Suprapubic skin (tissue), 4 donors: ENCODE measurements around the gene UBE2L5. TPM values are rescaled to one million over a fixed set of nuclear protein-coding genes. Genes with fewer than 3 reads are reported as not detected.

Source experiments
- DNase-seq, 2 donors: peaks; one replicate each; pipeline ENCODE4 v3.0.0-alpha.2; 2019; ENCODE audit warnings: low spot score in 2 of 2
- H3K27ac ChIP-seq: fragments of 200-600 bp; sonication (generic); one replicate; pipeline ENCODE4 v1.5.1; 2019
- H3K27me3 ChIP-seq: fragments of 200-600 bp; sonication (generic); one replicate; pipeline ENCODE4 v1.5.1; 2019
- H3K36me3 ChIP-seq: fragments of 200-600 bp; sonication (generic); one replicate; pipeline ENCODE4 v1.5.1; 2019
- H3K4me1 ChIP-seq: fragments of 200-600 bp; sonication (generic); one replicate; pipeline ENCODE4 v1.5.1; 2019
- H3K4me3 ChIP-seq: fragments of 200-600 bp; sonication (generic); one replicate; pipeline ENCODE4 v1.5.1; 2019; ENCODE audit warnings: mild to moderate bottlenecking
- H3K9me3 ChIP-seq: fragments of 200-600 bp; sonication (generic); one replicate; pipeline ENCODE4 v1.5.1; 2019
- EP300 ChIP-seq: sonication (generic); formaldehyde crosslinking; IDR thresholded peaks from one replicate; pipeline ENCODE4 v1.6.1; 2017; ENCODE audit warnings: antibody characterized with exemption
- POLR2A ChIP-seq, 2 donors: fragments of 450-650 bp; IDR thresholded peaks; one replicate each; pipeline ENCODE4 v1.6.1; 2017; ENCODE audit warnings: antibody characterized with exemption in 2 of 2, mild to moderate bottlenecking in 2 of 2, moderate library complexity in 2 of 2
- POLR2AphosphoS5 ChIP-seq, 3 donors: sonication (generic); formaldehyde crosslinking; IDR thresholded peaks; one replicate each; pipeline ENCODE4 v1.6.1; 2017; ENCODE audit warnings: antibody characterized with exemption in 3 of 3
- WGBS: methylation state at CpG from one replicate; pipeline ENCODE4 v1.1.5; 2018; 5-methylcytosine and 5-hydroxymethylcytosine counted together
- total RNA-seq, 4 donors: library from RNA; depleted of rRNA; stranded (reverse); fragments of >200 nt; gene quantifications; one replicate each; pipeline ENCODE4 v1.1.0, GENCODE V29; 2016
- TF ChIP-seq, protein P1 (sequence below), 2 donors: fragments of 200-600 bp in 1 of 2; fragments of 450-650 bp in 1 of 2; sonication (generic) in 1 of 2; IDR thresholded peaks; one replicate each; pipeline ENCODE4 v1.5.1; 2016 to 2019; ENCODE audit warnings: antibody characterized with exemption in 2 of 2, mild to moderate bottlenecking in 1 of 2, moderate library complexity in 1 of 2

Gene UBE2L5
- total RNA-seq, 4 donors from 2014 or later = 0.34 to 0.80 TPM; not detected in 2

DNA sequence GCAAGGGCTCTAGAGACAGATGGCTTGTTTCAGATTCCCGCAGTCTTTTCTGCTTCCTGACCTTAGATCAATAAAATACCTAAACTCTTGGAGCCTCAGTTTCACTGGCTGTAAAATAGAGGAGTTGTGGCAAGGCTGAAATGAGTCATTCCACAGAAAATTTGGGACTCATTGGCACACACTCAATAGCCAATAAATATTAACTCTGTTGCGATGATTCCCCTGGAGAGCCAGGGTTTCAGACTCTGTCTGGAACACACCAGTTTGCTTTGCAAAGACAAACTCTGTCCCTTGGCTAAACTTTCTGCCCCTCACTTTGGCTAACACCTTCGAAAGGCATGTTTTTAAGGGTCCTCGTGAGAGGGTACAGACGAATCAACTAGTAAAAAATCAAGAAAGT, 18.1 kb upstream of the UBE2L5 start:
- peaks cover 47% of the 10 kb centered on the region for H3K4me1 ChIP-seq
- H3K27ac ChIP-seq = peak overlapping the region; percentile 71
- no peak for DNase-seq
- no peaks in the 10 kb centered on the region for H3K27me3 ChIP-seq
- no peak overlapping the region for H3K4me3 ChIP-seq
- no peaks in the 10 kb centered on the region for H3K9me3 ChIP-seq
- H3K36me3 ChIP-seq = no peaks in the 10 kb centered on the region
- TF ChIP-seq, protein P1, sequence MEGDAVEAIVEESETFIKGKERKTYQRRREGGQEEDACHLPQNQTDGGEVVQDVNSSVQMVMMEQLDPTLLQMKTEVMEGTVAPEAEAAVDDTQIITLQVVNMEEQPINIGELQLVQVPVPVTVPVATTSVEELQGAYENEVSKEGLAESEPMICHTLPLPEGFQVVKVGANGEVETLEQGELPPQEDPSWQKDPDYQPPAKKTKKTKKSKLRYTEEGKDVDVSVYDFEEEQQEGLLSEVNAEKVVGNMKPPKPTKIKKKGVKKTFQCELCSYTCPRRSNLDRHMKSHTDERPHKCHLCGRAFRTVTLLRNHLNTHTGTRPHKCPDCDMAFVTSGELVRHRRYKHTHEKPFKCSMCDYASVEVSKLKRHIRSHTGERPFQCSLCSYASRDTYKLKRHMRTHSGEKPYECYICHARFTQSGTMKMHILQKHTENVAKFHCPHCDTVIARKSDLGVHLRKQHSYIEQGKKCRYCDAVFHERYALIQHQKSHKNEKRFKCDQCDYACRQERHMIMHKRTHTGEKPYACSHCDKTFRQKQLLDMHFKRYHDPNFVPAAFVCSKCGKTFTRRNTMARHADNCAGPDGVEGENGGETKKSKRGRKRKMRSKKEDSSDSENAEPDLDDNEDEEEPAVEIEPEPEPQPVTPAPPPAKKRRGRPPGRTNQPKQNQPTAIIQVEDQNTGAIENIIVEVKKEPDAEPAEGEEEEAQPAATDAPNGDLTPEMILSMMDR (IDR thresholded peaks at IDR 0.05) = no peak
- TF ChIP-seq EP300 = no peak
- TF ChIP-seq POLR2A (IDR thresholded peaks at IDR 0.05) = no peak
- no peak for TF ChIP-seq POLR2AphosphoS5 (IDR thresholded peaks at IDR 0.05)
- WGBS = 56% methylated on average over 5 of the region's 5 CpGs

DNA sequence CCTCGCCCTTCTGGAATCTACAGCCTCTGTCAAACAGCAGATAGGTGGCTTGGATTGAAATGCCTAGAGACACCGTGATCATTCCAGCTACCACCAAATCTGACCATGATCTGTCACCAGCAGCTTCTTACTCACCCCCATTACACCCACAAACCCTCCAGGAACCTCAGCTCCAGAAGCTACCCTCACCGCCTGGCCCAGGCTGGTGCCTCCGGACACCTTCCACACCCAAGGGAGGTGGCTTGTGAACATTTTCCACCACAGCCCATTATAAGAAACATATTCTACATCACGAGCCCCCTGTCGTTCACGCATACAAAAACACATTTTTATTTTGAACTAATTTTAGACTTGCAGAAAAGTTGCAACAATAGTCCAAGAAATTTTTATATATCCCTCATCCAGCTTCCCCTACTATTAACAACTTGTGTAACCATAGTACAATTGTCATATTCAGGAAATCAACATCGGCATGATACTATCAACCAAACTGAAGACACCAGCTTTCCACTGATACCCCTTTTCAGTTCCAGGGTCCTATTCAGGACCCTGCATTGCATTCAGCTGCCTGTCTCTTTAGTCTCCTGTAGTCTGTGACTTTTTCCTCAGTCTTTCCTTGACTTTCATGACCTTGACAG, 15.4 kb upstream of the UBE2L5 start:
- no peak overlapping the region for H3K4me3 ChIP-seq
- no peak overlapping the region for H3K27ac ChIP-seq
- no peaks in the 10 kb centered on the region for H3K9me3 ChIP-seq
- no peaks in the 10 kb centered on the region for H3K27me3 ChIP-seq
- H3K36me3 ChIP-seq = no peaks in the 10 kb centered on the region
- no peak for DNase-seq
- H3K4me1 ChIP-seq = peaks cover 59% of the 10 kb centered on the region
- TF ChIP-seq POLR2A (IDR thresholded peaks at IDR 0.05) (no peak), EP300 (no peak), POLR2AphosphoS5 (IDR thresholded peaks at IDR 0.05) (no peak)
- TF ChIP-seq, protein P1 (IDR thresholded peaks at IDR 0.05) = no peak
- WGBS = 87% methylated on average over 8 of the region's 8 CpGs

DNA sequence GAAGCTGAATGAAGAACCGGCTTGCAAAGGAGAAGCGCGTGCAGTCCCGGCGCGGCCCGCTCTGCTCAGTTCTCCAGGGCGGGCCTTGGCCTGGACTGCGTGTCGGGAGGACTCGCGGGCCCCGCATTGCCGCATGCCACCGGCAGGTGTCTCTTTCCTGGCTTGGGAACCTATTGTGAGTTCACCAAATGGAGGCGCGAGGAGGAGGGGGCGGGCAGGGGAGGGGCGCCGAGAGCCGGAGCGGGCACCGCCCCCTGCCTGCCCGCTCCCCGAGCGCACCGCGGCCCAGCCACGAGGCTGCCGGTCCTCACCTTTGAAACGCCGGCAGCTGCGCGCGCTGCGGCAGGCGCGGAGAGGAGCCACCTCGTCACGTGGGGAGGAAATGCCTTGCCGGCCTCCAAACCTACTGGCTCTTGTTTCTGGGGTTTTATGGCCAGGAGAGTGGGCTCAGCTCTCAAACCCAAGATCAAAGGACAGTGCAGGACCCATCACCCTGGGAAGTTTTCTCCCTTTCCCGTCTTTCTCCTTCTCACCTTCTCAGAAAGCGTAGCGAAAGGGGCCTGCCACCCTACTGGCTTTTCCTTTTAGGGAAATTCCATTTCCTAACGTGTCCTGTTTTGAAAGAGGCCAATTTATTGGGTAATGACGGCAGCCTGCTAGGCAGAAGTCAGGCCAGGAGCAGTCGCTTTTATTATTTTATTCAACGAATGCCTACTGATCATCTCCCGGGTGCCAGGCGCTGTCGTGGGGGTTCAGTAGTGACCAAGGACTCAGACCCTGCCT, 13.8 kb upstream of the UBE2L5 start:
- no peak for TF ChIP-seq EP300
- TF ChIP-seq POLR2A (IDR thresholded peaks at IDR 0.05) = no peak
- TF ChIP-seq, protein P1 (IDR thresholded peaks at IDR 0.05) = peak; percentile 73 to 95
- TF ChIP-seq POLR2AphosphoS5 (IDR thresholded peaks at IDR 0.05) = peak in 1 of 3 donors; percentile 48

DNA sequence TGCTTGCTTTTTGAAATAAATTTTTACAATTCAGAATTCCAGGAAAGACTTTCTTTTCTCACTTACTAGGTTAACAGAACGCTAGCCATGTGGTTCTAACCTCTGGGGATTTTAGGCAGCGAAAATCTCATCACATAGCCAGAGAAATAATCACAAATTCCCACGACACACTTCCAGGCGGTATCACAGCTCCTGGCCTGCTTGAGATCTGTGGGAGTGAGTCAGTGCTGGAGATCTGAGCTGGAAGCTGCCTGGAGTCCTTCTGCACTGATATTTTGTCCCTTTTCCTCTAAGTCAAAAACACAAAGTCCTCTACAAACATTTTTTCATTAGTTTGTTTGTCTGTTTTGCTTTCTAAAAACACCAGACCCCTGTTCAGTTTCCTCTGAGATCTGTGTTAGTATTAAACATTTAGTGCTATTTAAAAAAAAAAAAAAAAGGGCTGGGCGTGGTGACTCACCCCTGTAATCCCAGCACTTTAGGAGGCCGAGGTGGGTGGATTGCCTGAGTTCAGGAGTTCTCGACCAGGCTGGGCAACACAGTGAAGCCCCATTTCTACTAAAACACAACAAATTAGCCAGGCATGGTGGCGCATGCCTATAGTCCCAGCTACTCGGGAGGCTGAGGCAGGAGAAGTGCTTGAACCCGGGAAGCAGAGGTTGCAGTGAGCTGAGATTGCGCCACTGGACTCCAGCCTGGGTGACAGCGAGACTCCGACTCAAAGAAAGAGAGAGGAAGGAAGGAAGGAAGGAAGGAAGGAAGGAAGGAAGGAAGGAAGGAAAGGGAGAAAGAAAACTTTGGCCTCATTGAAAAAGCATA, 12.2 kb upstream of the UBE2L5 start:
- H3K27me3 ChIP-seq = no peaks in the 10 kb centered on the region
- peak overlapping the region; percentile 91 for H3K27ac ChIP-seq
- H3K4me1 ChIP-seq = peaks cover 42% of the 10 kb centered on the region
- DNase-seq = no peak
- H3K4me3 ChIP-seq = no peak overlapping the region
- no peaks in the 10 kb centered on the region for H3K36me3 ChIP-seq
- TF ChIP-seq POLR2AphosphoS5 (IDR thresholded peaks at IDR 0.05) (no peak), POLR2A (IDR thresholded peaks at IDR 0.05) (no peak), EP300 (no peak)
- TF ChIP-seq, protein P1 (IDR thresholded peaks at IDR 0.05) = no peak
- WGBS = 70% methylated on average over 13 of the region's 13 CpGs
- H3K9me3 ChIP-seq = no peaks in the 10 kb centered on the region

More for the DNA sequence above, 13.8 kb upstream of the UBE2L5 start:
- Histone ChIP-seq H3K27me3 (no peaks in the 10 kb centered on the region), H3K4me3 (peak overlapping the region; percentile 40), H3K36me3 (no peaks in the 10 kb centered on the region), H3K4me1 (peaks cover 52% of the 10 kb centered on the region), H3K9me3 (no peaks in the 10 kb centered on the region), H3K27ac (peak overlapping the region; percentile 91)
- peak; percentile 96 to 98 for DNase-seq
- 3% methylated on average over 41 of the region's 51 CpGs for WGBS
